SKM-1 (cell line): Measurements from ENCODE around the gene MEGF6.

Experiments used
- DNase-seq: peaks from one replicate; lab custom pipeline; 2025; ENCODE audit not compliant: unreplicated experiment; lab: John Stamatoyannopoulos, UW

MEGF6 gene

GRCh38 chr1:3556336-3556735 lies 55.0 kb downstream of the MEGF6 start:
- DNase-seq = no peak

- DNase-seq = no peak
Measured at GRCh38 chr1:3555131-3555920, 56.0 kb downstream of the MEGF6 start.

GRCh38 chr1:3553940-3554223 lies 57.4 kb downstream of the MEGF6 start:
- DNase-seq = no peak

GRCh38 chr1:3553166-3553939 lies 58.0 kb downstream of the MEGF6 start:
- DNase-seq = no peak

- DNase-seq = no peak
Measured at GRCh38 chr1:3552751-3553150, 58.6 kb downstream of the MEGF6 start.

- DNase-seq = no peak
Measured at GRCh38 chr1:3552176-3552575, 59.1 kb downstream of the MEGF6 start.

GRCh38 chr1:3551711-3552110 lies 59.6 kb downstream of the MEGF6 start:
- DNase-seq = no peak

- no peak for DNase-seq
Measured at GRCh38 chr1:3551290-3551678, 60.0 kb downstream of the MEGF6 start.

- DNase-seq = no peak
Measured at GRCh38 chr1:3550511-3551289, 60.6 kb downstream of the MEGF6 start.

- no peak for DNase-seq
Measured at GRCh38 chr1:3548895-3549294, 62.4 kb downstream of the MEGF6 start.

- DNase-seq = no peak
Measured at GRCh38 chr1:3548156-3548893, 63.0 kb downstream of the MEGF6 start.

GRCh38 chr1:3547055-3548005 lies 64.0 kb downstream of the MEGF6 start:
- DNase-seq = no peak

- DNase-seq = no peak
Measured at GRCh38 chr1:3546048-3546384, 65.3 kb downstream of the MEGF6 start.

GRCh38 chr1:3545363-3546047 lies 65.8 kb downstream of the MEGF6 start:
- DNase-seq = no peak

GRCh38 chr1:3544040-3544977 lies 67.0 kb downstream of the MEGF6 start:
- DNase-seq = no peak

GRCh38 chr1:3543076-3544039 lies 68.0 kb downstream of the MEGF6 start:
- no peak for DNase-seq

- no peak for DNase-seq
Measured at GRCh38 chr1:3542676-3543075, 68.6 kb downstream of the MEGF6 start.
